SH-SY5Y (cell line): Measurements from ENCODE around the gene ATP2A1.

Experiments
- GATA2 ChIP-seq: IDR thresholded peaks from 2 replicates; pipeline ENCODE4 v1.6.1; 2011; ENCODE audit warnings: mild to moderate bottlenecking, low read depth, low read length
- GATA3 ChIP-seq: IDR thresholded peaks from 2 replicates; pipeline ENCODE4 v1.6.1; 2011; ENCODE audit warnings: low read depth, mild to moderate bottlenecking, low read length, moderate library complexity

GRCh38 chr16:28899882-28900590, 21.7 kb downstream of the ATP2A1 start:
- TF ChIP-seq GATA2: no peak
- no peak for TF ChIP-seq GATA3
